T-helper 17 cell (primary cell): ENCODE measurements around the gene TAS2R40. TPM values are rescaled to one million over a fixed set of nuclear protein-coding genes. Genes with fewer than 3 reads are reported as not detected.
"Not testable (repeated sequence)": the region's sequence is repeated elsewhere in the genome, so short reads cannot be mapped to it uniquely, and the experiment has no call there.

ENCODE experiments used
- ATAC-seq: fragments of 150-1000 bp; cut with Tn5 transposase; 2 replicates; pipeline ENCODE4 v1.10.0; 2021; ENCODE audit warnings: mild to moderate bottlenecking, moderate library complexity
- DNase-seq, 3 donors: peaks; one replicate each; pipeline versions ENCODE4 v3.0.0 to v3.0.0-alpha.2; 2020 to 2021
- H3K9me3 ChIP-seq: one replicate; pipeline ENCODE4 v1.7.0; 2013; ENCODE audit warnings: low read length, mild to moderate bottlenecking; ENCODE audit not compliant: control insufficient read depth, poor library complexity, severe bottlenecking
- H3K27ac Mint-ChIP-seq: one replicate; pipeline ENCODE4 v1.8.0; 2022; ENCODE audit warnings: mild to moderate bottlenecking, moderate library complexity, mixed read lengths
- H3K27me3 Mint-ChIP-seq: one replicate; pipeline ENCODE4 v1.8.0; 2022; ENCODE audit warnings: mixed read lengths
- H3K36me3 Mint-ChIP-seq: one replicate; pipeline ENCODE4 v1.8.0; 2022; ENCODE audit warnings: low read depth, mixed read lengths
- H3K4me1 Mint-ChIP-seq: one replicate; pipeline ENCODE4 v1.8.0; 2022; ENCODE audit warnings: mild to moderate bottlenecking, mixed read lengths
- H3K4me3 Mint-ChIP-seq: one replicate; pipeline ENCODE4 v1.8.0; 2022; ENCODE audit warnings: mild to moderate bottlenecking, moderate library complexity, mixed read lengths
- total RNA-seq, 4 donors: library from RNA in 2 of 4; stranded (reverse) in 2 of 4; gene quantifications; one replicate each; pipeline ENCODE4 v1.2.3 and lab custom pipeline; 2022 to 2026

TAS2R40 gene
- total RNA-seq, 2 donors from 2014 or later: not detected

- ATAC-seq: peak; percentile 97
- DNase-seq: peak; percentile 63 to 73 (median 70)
- Mint-ChIP-seq H3K4me3 (peak within 1 kb of the TSS; percentile 97), H3K36me3 (peaks cover 13% of the 10 kb centered on the region), H3K27ac (peak within 1 kb of the TSS; percentile 96), H3K4me1 (peaks cover 40% of the 10 kb centered on the region), H3K27me3 (no peaks in the 10 kb centered on the region)
- H3K9me3 ChIP-seq: no peaks in the 10 kb centered on the region
These were observed 41.7 kb downstream of the TAS2R40 start, which contains the start of gene GSTK1 for GRCh38 chr7:143263266-143264195. Gene GSTK1, plus strand, starts transcription at chr7:143263441. Its CDS starts 73 bp downstream, at chr7:143263514.

- DNase-seq, ATAC-seq, H3K9me3 ChIP-seq, H3K27me3 Mint-ChIP-seq: not testable (repeated sequence)
- peak overlapping the region; percentile 97 for H3K4me3 Mint-ChIP-seq
- peak overlapping the region; percentile 96 for H3K27ac Mint-ChIP-seq
- H3K36me3 Mint-ChIP-seq: peaks cover 13% of the 10 kb centered on the region
- H3K4me1 Mint-ChIP-seq: peaks cover 38% of the 10 kb centered on the region
These were observed 42.3 kb downstream of the TAS2R40 start for GRCh38 chr7:143264196-143264568.

- peaks cover 15% of the 10 kb centered on the region for H3K36me3 Mint-ChIP-seq
- no peak for DNase-seq
- H3K4me3 Mint-ChIP-seq: peak overlapping the region; percentile 97
- ATAC-seq: no peak
- peak overlapping the region; percentile 96 for H3K27ac Mint-ChIP-seq
- H3K27me3 Mint-ChIP-seq: no peaks in the 10 kb centered on the region
- peaks cover 32% of the 10 kb centered on the region for H3K4me1 Mint-ChIP-seq
- no peaks in the 10 kb centered on the region for H3K9me3 ChIP-seq
These were observed 43.3 kb downstream of the TAS2R40 start for GRCh38 chr7:143265017-143265693.

GRCh38 chr7:143269251-143269650 lies 47.4 kb downstream of the TAS2R40 start:
- no peak for ATAC-seq
- no peak for DNase-seq
- no peaks in the 10 kb centered on the region for H3K9me3 ChIP-seq
- H3K27me3 Mint-ChIP-seq: no peaks in the 10 kb centered on the region
- H3K27ac Mint-ChIP-seq: peak overlapping the region; percentile 89
- no peak overlapping the region for H3K4me3 Mint-ChIP-seq
- H3K36me3 Mint-ChIP-seq: peaks cover 13% of the 10 kb centered on the region
- peaks cover 28% of the 10 kb centered on the region for H3K4me1 Mint-ChIP-seq

- ATAC-seq (no peak), DNase-seq (no peak)
- peaks cover 11% of the 10 kb centered on the region for H3K4me1 Mint-ChIP-seq
- no peaks in the 10 kb centered on the region for H3K9me3 ChIP-seq
- peaks cover 2% of the 10 kb centered on the region for H3K36me3 Mint-ChIP-seq
- H3K27me3 Mint-ChIP-seq: no peaks in the 10 kb centered on the region
- peak overlapping the region; percentile 87 for H3K27ac Mint-ChIP-seq
- H3K4me3 Mint-ChIP-seq: no peak overlapping the region
These were observed 49.4 kb downstream of the TAS2R40 start for GRCh38 chr7:143271240-143271639.

Other genes starting within 250 kb of the TAS2R40 start
- gene OR9A2, start 194.9 kb upstream of the TAS2R40 start, total RNA-seq: not detected
- gene OR6V1, start 169.7 kb upstream of the TAS2R40 start, total RNA-seq: not detected
- gene PIP, start 90.0 kb upstream of the TAS2R40 start, total RNA-seq: not detected
- gene TAS2R39, start 38.6 kb upstream of the TAS2R40 start, total RNA-seq: not detected
- gene GSTK1, start 41.4 kb downstream of the TAS2R40 start, total RNA-seq: 100 to 1,000 TPM; 428 to 433 TPM
- under 1 TPM; 0.77 to 0.86 TPM for gene TMEM139, start 62.9 kb downstream of the TAS2R40 start, total RNA-seq
- 10 to 100 TPM; 49.3 to 52.5 TPM for gene CASP2, start 66.3 kb downstream of the TAS2R40 start, total RNA-seq
- gene CLCN1, start 94.1 kb downstream of the TAS2R40 start, total RNA-seq: not detected
- under 1 TPM; 0.23 to 0.42 TPM for gene FAM131B, start 140.7 kb downstream of the TAS2R40 start, total RNA-seq
- 100 to 1,000 TPM; 151 to 165 TPM for gene ZYX, start 159.3 kb downstream of the TAS2R40 start, total RNA-seq
- gene EPHA1, start 186.8 kb downstream of the TAS2R40 start, total RNA-seq: 10 to 100 TPM in 1 of 2 donors, 1 to 10 TPM in 1; 9.4 to 19.7 TPM
- gene TAS2R60, start 221.4 kb downstream of the TAS2R40 start, total RNA-seq: under 1 TPM; 0.60 to 0.80 TPM